ENCODE measurements around the gene RHD. TPM values are rescaled to one million over a fixed set of nuclear protein-coding genes. Genes with fewer than 3 reads are reported as not detected.
A peak's percentile ranks its signal among the peaks of the same experiment; 100 is the strongest.

RHD gene
- total RNA-seq, 4 donors from 2014 or later = not detected

GRCh38 chr1:25347556-25347955, 75.2 kb downstream of the RHD start:
- no peak overlapping the region for H3K4me3 ChIP-seq (replicated peaks in 1 of 3)
- H3K9me3 ChIP-seq = no peaks in the 10 kb centered on the region
- peaks cover 2 to 8% of the 10 kb centered on the region in 2 donors for H3K36me3 ChIP-seq
- TF ChIP-seq POLR2A (IDR thresholded peaks at IDR 0.05) (no peak), CTCF (IDR thresholded peaks at IDR 0.05) (no peak)
- H3K27me3 ChIP-seq = no peaks in the 10 kb centered on the region
- WGBS, 2 donors = 91 to 96% methylated on average over 2 of the region's 2 CpGs
- no peak overlapping the region for H3K27ac ChIP-seq
- no peaks in the 10 kb centered on the region for H3K4me1 ChIP-seq
- DNase-seq = no peak
- intact Hi-C loops (cut with DNase I) = loop anchor here (10.0 kb wide), 1 partner anchor 93 kb away; no protein-coding TSS in a partner anchor

- 95 to 96% methylated on average over 3 of the region's 3 CpGs for WGBS, 2 donors
- no peak overlapping the region for H3K4me3 ChIP-seq (replicated peaks in 1 of 3)
- no peak overlapping the region for H3K27ac ChIP-seq
- H3K9me3 ChIP-seq = no peaks in the 10 kb centered on the region
- DNase-seq = no peak
- peaks cover 12 to 22% of the 10 kb centered on the region in 2 donors for H3K36me3 ChIP-seq
- intact Hi-C loops (cut with DNase I) = loop anchor here (10.0 kb wide), 1 partner anchor 95 kb away; no protein-coding TSS in a partner anchor
- TF ChIP-seq POLR2A (IDR thresholded peaks at IDR 0.05) (no peak), CTCF (IDR thresholded peaks at IDR 0.05) (no peak)
- no peaks in the 10 kb centered on the region for H3K4me1 ChIP-seq
- no peaks in the 10 kb centered on the region for H3K27me3 ChIP-seq
These were observed 77.3 kb downstream of the RHD start for GRCh38 chr1:25349606-25350005.

GRCh38 chr1:25355841-25356395, 83.6 kb downstream of the RHD start:
- Histone ChIP-seq H3K9me3 (no peaks in the 10 kb centered on the region), H3K27me3 (no peaks in the 10 kb centered on the region), H3K27ac (peak overlapping the region in 1 of 3 donors; percentile 10), H3K4me1 (no peaks in the 10 kb centered on the region), H3K4me3 (replicated peaks in 1 of 3) (no peak overlapping the region), H3K36me3 (peaks cover 12 to 20% of the 10 kb centered on the region in 2 donors)
- DNase-seq = no peak
- WGBS, 2 donors = 79 to 84% methylated on average over 6 of the region's 6 CpGs
- TF ChIP-seq POLR2A (IDR thresholded peaks at IDR 0.05) (no peak), CTCF (IDR thresholded peaks at IDR 0.05) (no peak)
- intact Hi-C loops (cut with DNase I) = no loop called here

GRCh38 chr1:25356441-25356840, 84.1 kb downstream of the RHD start:
- peaks cover 12 to 20% of the 10 kb centered on the region in 2 donors for H3K36me3 ChIP-seq
- intact Hi-C loops (cut with DNase I) = no loop called here

More at GRCh38 chr1:25356441-25356840, 84.1 kb downstream of the RHD start:
- TF ChIP-seq POLR2A (IDR thresholded peaks at IDR 0.05) (no peak), CTCF (IDR thresholded peaks at IDR 0.05) (no peak)
- H3K4me3 ChIP-seq (replicated peaks in 1 of 3) = no peak overlapping the region
- H3K27ac ChIP-seq = no peak overlapping the region
- no peak for DNase-seq
- peaks cover 0 to under 1% of the 10 kb centered on the region in 2 donors for H3K4me1 ChIP-seq
- no peaks in the 10 kb centered on the region for H3K9me3 ChIP-seq
- H3K27me3 ChIP-seq = no peaks in the 10 kb centered on the region

Measured in thyroid gland (tissue), 4 donors.